ENCODE data around the gene ASPN.

Gene ASPN

DNA sequence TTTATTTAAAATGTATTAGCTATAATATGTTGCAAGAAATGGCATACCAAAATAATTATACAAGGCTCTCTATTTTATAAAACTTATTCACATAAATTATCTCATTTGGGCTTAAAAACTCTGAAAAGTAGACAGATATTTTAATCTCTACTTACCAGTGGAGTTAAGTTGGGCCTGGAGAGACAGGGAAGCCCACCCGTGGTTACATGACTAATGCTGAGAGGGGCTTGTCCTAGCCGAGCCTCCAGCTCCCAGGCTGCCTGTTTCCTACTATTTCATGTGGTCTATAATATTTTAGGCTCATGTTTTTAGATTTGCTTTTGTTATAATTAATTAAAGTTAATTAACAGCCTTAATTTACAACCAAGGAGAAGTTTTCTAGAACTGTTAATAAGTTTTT is 20.9 kb upstream of the ASPN start:
- DNase-seq, result no peak

DNA sequence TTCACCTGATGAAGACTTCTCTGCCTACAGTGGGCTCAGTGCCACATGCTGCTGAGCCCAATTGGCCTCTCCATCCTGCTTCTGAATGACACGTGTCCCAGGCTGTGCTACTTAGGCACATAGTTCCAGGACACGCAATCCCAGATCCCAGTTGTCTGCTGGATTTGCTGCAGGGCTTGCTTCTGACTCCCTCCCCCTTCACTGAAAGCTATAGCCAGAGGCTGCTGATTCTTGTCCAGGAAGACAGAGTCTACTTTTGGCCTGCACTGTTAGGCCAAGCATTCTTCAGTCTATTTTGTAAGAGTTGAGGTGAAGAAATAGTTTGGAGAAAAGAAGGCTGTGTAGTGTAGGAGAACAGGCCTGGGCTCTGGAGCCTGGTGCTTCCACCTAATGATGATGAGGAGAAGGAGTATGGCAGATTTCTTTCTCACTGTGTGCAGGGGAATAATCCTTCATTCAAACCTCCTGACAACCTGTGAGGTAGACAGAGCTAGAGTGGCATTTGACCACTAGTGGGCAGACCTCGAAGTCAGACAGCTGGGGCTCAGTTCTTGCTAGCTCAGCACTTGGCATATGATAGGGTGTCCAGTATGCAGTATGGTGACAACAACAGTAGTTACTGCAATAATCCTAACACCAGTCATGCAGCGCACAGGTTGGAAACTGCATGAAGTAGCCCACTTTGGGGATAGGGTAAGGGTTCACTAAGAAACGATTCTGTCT is 19.5 kb upstream of the ASPN start:
- no peak for DNase-seq

DNA sequence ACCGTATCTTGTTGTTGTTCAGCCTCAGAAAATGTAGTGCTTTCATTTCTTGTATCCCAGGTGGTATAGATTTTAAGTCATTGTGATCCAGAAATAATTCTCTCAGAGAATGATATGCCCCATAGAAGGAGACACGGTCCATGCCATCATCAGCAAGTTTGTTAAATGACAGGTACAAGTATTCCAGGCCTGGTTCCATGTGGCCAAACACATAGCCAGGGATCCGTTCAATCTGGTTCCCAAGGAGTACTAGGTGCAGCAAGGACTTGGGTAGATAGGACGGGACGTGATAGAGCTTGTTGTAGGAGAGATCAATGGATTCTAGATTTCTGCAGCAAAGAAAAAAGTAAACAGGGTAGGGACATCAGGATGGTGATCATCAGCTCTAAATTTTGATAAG is 18.4 kb upstream of the ASPN start:
- DNase-seq, result no peak

DNA sequence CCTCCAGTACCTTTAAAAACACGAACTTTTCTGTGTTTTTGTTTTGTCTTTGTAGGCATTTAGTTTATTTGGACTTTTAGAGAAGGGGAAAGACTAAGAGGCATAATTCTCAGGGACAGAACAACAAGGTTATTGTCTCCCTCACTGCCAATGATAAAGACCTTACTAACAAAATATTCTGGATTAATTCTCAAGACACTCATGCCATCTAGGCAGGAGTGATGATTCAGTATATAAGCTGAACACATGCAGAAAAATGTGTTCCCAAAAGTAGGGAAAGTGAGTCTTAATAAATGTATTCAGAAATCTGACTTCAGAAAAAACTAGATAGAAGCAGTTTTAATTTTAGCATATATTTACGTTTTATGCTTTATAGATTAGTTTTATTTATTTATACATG is 17.4 kb upstream of the ASPN start:
- DNase-seq, result no peak

DNA sequence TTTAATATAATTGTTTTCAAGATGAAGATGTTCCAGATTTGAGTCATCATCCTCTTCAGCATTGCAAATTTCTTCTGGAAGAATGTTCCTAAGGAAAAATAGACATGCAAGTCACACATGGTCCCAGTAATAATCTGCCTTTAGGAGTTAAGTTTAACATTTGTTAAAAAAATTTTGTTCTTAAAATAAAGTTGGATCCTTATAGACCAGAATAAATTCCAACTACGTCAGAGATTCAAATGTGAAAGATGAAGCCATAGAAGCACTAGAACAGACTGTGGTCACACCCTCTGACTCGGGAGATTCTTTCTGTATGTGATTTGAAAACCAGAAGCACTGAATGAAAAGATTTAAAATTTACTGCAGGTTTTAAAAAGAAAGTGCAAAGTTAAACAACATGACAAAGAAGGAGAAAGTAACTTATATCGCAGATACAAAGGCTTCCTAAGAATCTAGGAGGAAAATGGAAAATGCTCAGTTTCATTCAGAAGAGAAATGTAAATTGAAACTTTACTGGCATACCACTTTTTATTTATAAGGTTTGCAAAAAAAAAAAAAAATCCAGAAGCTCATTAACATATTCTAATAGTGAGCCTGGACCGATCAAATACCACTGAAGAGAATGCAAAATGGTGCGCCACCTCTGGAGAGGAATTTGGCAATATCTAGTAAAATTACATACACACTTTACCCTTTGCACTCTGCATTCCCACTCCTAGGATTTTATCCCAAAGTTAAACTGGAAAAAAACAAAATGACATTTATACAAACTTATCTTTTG is 14.3 kb upstream of the ASPN start:
- no peak for DNase-seq

DNA sequence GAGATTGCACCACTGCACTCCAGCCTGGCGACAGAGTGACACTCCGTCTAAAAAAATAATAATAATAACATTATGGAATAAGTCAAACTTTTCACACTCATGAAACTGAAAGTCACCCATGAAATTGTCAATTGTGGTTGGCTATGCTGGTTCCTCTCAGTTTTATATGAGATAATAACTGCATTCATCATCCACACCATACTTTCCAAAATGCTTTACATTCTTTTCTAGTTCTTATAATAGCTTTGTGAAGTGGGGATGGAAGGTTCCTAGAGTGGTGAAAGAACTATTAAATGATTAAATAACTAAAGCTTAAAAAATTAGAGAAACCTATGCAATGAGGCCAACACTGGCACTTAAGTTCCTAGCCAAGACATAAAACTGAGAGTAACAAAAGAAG is 12.6 kb upstream of the ASPN start:
- DNase-seq, result no peak

DNA sequence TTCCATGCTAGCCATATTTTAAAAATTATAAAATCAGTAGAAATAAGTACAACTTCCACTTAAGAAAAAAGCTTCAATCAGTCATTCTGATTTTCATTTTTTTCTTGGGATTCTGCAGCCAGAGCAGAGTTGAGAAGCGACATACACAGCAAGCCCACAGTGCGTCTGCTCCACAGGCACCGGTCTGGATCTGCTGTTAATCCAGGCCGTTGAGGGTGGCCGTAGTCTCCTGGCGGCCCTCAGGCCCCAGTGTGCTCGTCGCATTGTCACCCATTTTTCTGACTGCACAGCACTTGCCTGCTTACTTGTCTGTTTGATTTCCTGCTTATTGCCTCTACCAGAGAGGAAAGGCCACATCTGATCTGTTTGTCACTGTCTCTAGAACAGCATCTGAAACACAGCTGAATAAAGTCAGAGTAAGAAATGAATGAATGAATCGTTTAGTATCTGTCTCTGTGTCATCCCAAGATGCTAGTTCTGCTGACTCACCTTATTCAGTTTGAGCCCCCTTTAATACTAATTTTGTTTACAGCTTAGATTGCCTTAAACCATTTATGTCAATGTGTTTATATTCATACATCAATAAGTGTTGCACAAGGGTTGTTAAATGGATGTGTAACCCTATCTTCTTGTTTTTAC is 11.6 kb upstream of the ASPN start:
- no peak for DNase-seq

DNA sequence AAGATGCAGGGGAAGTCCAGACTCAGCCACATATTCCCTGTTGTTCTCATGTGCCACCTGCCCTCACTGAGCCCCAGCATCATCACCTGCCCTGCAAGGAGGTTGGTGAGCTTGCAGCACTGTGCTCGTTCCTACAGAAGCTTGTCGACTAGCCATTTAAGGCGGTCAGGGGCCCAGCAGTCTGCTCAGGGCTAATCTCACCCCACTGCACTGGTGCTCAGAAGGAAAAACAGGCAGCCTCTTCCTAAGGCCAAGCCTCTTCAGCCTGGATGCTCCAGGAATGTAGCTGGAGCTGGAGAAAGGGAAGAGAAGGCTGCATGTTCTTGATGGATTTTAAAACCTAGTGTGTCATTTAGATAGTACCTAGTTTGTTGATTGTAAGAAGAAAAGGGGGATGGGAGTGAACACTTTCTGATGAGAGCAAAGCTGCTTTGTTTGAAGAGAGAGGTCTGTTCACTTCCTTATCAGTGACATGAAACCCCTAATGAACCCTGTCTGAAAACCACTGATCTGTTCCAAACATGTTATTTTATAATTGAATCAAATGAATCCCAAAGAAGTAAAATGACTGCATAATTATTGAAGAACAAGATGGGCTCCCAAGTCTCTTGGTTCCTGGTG is 10.6 kb upstream of the ASPN start:
- DNase-seq, result no peak

DNA sequence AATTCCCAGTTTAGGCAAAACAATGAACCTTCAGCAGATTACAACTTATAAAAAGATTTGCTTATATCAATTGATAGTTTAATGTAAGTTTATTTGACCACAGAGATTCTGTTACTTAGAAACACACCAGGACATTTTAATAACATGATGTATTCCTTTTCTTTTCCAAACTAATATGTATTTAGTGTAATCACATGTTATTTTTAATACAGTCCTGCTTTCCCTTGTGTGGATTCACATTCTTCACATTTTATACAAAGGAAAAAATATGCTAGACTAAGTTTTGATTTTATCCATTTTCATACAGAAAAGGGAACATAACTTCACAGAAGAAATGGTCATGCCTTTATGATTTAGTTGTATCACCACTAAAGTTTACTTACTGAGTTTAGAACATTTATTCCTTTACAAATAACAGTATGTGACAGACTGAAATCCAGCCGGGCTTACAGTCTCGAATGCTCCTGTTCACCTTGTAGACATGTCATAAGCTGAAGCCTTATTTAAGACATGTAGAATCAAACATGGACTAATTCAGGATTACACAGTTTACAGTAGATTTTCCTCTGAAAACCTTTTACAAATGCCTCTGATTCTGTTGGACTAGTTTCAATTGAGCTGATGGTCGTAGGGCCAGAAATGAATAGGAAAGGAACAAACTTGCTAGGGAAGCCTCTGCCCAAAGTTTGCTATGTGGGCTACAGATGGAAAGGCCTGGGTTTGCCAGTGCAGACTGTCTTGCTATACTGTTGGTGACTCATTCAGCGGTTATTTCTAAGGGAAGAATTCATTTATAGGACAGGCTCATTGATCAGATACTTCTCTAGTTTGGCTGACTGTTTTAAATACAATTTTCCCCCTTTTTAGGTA is 6.6 kb upstream of the ASPN start:
- no peak for DNase-seq

DNA sequence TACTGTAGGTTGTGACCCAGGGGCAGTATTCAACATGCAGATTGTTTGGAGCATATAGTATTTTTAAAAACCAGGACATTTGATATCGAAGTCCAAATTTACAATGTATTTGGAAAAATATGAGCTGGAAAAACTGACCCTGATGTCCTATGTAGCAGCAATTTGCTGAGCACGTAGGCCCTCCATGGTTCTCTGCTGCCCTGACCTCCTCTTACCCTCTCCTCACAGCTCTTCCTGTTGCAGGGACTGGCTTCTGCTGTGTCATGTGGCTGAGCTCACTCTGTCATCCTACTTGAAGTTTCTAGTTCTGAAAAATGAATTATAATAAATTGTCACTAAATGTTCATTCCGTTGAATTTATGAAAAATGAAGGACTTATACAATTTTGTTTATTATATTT is 4.1 kb upstream of the ASPN start:
- no peak for DNase-seq

DNA sequence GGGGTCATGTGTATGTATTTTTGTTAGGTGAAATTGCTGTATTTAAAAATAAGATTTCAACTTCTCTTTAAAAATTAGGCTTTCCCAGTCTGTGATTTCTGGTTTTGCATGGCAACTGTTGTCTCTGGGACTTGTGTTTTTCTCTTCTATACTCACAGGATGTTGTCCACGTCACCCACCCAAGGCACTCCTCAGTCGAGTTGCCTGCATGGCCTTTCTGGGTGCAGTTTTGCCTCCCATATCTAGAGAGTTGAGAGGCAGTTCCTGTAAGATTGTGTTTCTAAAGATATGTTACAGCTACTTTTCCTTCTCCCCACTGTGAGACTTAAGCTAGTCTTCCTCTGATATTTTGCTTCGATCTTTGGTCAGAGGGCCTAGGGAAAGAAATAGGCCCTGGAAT is 2.3 kb upstream of the ASPN start:
- no peak for DNase-seq

DNA sequence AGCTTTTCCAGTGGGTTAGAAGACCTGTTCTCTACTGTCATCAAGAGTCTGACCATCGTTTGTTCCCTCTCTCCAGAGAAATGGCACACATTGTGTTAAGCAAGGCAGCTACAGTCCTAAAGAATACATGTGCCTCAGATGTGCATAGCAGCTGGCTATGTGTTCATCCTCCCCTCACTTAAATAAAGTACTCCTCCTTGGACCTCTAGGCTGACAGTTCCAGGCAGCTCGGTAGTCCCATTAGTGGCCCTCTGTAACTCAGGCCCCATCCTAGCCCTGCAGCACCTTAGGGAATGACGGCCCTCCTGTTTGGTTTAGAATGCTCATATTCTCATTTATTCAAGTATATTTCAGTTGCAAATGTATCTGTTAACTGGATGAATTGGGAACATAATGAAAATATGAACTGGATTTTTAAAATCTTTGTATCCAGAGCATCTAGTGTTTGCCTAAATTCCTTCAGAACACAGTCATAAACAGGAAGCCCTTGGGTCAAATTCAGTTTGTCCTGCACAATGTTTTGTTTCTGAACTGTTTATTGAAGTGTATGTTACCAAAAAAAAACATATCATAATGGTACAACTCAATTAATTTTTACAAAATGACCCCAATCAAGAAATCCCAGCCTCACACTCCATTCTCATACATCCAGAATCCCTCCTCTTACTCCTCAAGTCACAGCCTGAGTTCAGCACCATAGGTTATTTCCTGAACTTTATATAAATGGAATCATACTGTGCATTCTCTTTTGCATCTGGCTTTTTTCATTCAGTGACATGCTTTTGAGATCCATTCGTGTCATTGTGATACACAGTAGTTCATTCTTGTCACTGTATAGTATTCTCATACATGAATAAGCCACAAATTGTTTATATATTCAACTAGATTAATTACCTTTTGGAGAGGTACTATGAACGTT is 1.6 kb upstream of the ASPN start:
- no peak for DNase-seq

DNA sequence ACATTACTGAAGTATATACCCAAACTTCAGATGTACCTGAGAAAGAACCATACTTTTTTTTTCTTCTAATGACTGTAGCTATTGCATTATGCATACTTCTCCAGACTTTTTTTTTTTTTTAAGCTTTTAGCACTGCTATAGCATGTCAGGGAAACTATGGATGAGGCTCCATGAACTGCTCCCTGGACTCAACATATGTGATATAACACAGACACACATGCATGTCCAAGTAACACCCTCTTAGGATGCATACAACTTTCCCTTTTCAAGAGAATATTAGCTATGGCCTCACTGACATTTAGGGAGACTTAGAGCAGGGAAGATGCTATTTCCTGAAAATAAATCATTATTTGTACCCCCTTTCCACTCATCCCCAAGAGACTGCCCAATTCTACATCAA is 499 bp upstream of the ASPN start:
- no peak for DNase-seq

DNA sequence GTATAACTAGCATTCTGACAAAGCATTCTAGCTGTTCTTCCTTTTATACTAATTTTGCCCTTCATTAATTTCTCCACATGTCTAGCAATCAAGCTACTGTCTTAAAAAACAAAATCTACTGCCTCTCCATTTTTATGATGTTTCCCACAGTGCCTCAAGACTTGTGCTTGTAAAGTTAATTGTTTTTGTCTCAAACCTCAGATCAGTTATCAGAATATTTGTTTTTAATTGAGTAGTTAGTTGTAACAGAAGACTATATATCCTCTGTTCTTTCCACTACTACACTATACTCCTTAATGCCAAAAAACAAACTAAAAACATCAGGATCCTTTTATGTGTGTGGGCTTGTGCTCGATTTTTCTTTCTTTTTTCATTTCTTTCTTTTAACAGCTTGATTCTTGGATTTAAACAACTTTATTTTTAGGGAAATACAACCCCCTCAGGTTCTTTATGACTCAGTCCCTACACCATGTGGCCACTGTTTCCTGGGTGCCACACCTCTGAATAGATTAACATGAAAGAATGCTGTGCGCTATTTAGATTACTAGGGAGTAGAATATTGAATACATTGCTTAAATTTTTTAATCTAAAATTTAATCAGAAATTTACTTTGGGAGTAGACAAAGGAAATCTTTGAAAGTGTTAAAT is 1.2 kb downstream of the ASPN start:
- no peak for DNase-seq

DNA sequence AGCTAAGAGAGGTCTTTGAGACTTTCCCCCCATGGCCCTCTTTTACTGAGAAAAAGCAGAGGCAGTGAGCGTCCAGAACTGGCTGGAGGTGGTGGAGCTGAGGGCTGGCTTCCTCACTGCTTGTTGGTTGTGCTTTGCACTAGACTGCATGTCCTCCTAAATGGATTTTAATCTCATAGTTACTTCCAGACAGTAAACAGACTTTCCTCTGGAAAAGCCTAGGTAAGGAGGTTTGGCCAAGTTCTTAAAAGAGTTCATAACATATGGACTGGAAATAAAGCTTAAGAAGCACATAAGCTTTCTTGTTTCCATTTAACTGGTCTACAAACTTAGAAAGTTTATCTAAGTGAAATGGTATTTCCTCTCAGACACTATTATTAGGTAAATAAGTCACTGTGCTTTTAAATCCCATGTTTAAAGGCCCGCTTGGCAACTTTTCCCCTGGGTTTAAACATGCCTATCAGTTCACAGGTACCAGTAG is 2.0 kb downstream of the ASPN start:
- no peak for DNase-seq

DNA sequence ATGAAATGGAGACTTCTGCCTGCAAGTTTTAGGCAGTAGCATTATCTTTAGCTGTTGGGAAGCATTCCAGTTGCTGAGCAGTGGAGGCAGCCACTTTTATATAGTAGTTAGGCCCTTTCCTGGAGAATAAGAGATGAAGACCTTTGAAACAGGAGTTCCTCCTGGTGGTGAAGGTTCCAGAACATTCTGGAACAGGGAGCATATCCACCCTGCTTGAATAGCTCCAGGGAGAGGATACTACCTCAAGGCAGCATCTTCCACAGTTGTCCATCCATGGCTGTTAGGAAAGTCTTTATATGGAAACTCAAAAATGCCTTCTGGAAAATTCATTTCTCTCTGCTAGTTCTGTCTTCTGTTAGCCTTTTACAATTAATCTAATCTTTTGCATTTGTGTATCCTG is 3.0 kb downstream of the ASPN start:
- DNase-seq, result no peak

DNA sequence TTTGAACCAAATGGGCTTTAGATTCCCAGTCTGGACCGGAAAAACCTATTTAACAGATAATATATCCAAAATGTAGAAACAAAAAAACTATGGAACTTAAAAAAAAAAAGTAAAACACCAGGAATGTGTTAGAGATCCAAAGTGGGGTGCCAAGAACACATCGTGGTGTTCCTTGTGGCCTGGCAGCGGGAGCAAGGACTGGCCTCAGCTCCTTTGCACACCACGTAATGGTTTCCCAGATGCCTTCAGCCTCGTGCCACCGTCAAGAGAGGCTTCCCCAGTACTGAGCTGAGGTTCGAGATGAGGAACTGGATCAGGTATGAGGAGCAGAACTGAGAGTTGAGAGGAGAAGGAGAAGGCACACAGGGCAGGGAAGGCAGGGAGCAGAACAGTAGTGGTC is 3.5 kb downstream of the ASPN start:
- DNase-seq, result no peak

DNA sequence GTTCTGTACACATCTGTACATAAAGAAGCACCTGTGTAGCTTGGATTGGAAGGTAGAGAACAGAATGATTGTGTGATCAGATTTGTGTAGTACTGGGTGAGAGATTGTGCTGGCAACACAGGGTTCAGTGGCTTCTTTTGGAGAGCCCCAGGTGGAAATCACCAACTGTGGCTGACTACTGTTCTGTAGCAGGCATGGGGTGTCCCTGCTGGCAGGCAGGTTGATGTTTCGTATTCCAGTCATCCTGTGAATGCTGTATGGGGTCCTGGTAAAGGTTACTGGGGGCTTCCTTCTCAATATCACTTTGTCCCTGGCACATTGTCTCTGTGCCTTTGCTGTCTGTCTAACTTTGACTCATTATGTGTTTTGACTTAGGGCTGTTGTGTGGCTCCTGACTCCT is 5.3 kb downstream of the ASPN start:
- DNase-seq, result no peak

DNA sequence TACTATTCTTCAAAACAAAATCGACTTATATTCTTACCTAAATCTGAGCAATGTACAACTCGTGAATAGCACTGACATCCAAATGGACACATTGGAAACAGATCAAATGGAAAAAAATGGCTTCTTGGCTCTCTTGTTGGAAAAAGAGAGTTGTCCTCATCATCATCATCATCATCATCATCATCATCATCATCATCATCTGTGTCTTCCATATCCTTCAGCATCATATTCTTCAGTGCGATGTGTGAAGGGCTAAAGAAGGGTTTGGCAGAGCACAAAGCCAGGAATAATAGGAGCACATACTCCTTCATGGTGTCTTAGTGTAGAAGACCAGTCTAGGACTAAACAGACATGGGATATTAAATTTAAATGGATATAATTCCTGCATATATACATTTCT is 7.7 kb downstream of the ASPN start:
- no peak for DNase-seq

DNA sequence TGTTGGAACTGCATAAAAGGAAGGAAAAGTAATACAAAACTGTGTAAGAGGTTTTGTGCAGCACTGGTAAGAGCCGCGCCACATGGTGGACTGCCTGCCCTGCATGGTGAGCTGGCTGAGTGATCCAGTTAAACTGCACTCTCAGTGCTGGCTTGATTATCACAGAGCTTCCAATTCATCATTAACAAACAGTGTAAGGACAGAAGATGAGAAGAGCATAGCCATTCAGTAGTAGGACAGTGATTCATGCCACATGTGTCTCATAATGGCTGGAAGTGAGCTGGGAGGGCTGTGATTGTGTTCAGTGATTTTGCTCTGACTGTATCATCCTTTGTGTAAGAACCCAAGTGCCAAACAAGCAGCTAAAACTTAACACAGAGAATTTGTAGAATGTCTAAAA is 14.1 kb downstream of the ASPN start:
- DNase-seq, result no peak

DNA sequence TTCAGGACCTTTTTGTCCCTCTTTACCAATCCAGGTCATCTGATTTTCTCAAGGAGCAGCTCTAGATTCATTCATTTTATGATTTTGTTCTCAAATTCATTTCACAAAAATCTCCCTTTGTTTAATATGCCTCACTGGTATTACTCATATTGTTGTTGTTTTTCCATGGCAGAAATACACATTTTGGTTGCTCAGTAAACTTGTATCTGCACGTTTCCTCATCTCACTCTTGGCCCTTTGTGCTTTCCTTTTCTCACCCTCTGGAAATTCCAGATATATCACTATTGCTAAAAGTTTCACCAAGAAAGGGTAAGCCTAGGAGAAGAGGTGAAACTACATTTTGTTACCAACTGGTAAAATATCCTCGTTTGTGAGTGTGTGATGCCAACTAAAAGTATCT is 14.8 kb downstream of the ASPN start:
- no peak for DNase-seq
